ENCODE data around the gene BICRAL. TPM values are rescaled to one million over a fixed set of nuclear protein-coding genes. Genes with fewer than 3 reads are reported as not detected.
"Not testable (repeated sequence)": the region's sequence is repeated elsewhere in the genome, so short reads cannot be mapped to it uniquely, and the experiment has no call there.

The BICRAL gene
- total RNA-seq, 1 donor from 2014 or later: 12.0 TPM

DNA sequence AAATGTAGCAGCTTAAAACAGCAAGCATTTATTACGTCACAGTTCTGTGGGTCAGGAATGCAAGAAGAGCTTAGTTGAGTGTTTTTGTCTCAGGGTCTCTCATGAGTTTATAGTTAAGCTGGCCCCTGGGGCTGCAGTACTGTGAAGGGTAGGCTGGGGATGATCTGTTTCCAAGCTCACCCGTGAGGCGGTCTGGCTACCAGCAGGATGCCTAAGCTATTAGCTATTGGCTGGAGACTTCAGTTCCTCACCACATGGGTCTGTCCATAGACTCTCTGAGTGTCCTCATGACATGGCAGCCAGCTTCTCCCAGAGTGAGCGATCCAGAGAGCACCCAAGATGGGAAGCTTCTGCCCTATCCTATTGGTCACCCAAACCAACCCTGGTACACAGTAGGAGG is 12.8 kb upstream of the BICRAL start:
- Histone ChIP-seq H3K4me3 (no peak overlapping the region), H3K9me3 (replicated peaks) (no peaks in the 10 kb centered on the region), H3K27me3 (ENCODE audit: low read depth) (no peaks in the 10 kb centered on the region), H3K4me1 (peaks cover 11% of the 10 kb centered on the region), H3K36me3 (no peaks in the 10 kb centered on the region), H3K27ac (replicated peaks) (no peak overlapping the region)
- TF ChIP-seq CTCF (IDR thresholded peaks at IDR 0.05; ENCODE audit: borderline replicate concordance): no peak
- intact Hi-C loops (cut with micrococcal nuclease): no loop called here
- DNase-seq: no peak

GRCh38 chr6:42769836-42770235 is 12.0 kb upstream of the BICRAL start:
- TF ChIP-seq CTCF (IDR thresholded peaks at IDR 0.05; ENCODE audit: borderline replicate concordance): no peak
- no peak overlapping the region for H3K27ac ChIP-seq (replicated peaks)
- intact Hi-C loops (cut with micrococcal nuclease): no loop called here

GRCh38 chr6:42771741-42772100 is 10.1 kb upstream of the BICRAL start:
- no peak overlapping the region for H3K27ac ChIP-seq (replicated peaks)
- H3K4me3 ChIP-seq: no peak overlapping the region
- no peaks in the 10 kb centered on the region for H3K27me3 ChIP-seq (ENCODE audit: low read depth)
- intact Hi-C loops (cut with micrococcal nuclease): no loop called here
- no peaks in the 10 kb centered on the region for H3K9me3 ChIP-seq (replicated peaks)
- TF ChIP-seq CTCF (IDR thresholded peaks at IDR 0.05; ENCODE audit: borderline replicate concordance): no peak
- H3K36me3 ChIP-seq: no peaks in the 10 kb centered on the region
- H3K4me1 ChIP-seq: peaks cover 11% of the 10 kb centered on the region
- no peak for DNase-seq

More at GRCh38 chr6:42769836-42770235, 12.0 kb upstream of the BICRAL start:
- Histone ChIP-seq H3K36me3 (no peaks in the 10 kb centered on the region), H3K4me1 (peaks cover 11% of the 10 kb centered on the region), H3K9me3 (replicated peaks) (no peaks in the 10 kb centered on the region), H3K4me3 (no peak overlapping the region), H3K27me3 (ENCODE audit: low read depth) (no peaks in the 10 kb centered on the region)
- DNase-seq: no peak

DNA sequence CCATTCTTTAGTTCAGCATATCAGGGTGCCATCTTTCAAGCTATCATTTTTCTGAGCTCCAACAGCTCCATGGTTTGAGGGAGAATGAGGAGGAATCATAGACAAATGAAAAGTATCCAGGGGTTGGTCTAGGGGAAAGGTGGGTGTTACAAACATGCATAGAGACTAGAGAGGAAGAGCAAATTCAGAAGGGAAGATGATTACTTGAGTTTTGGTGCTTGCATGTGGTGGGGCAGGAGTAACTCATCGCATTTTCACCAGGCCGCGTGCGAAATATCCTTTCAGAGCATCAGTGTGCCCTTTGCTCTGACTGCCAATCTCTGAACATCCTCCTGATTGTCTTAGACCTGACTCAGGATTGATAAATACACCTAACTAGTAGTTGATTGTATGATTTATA is 7.7 kb upstream of the BICRAL start:
- Histone ChIP-seq H3K27me3 (ENCODE audit: low read depth) (no peaks in the 10 kb centered on the region), H3K27ac (replicated peaks) (no peak overlapping the region), H3K4me1 (no peaks in the 10 kb centered on the region), H3K36me3 (no peaks in the 10 kb centered on the region), H3K4me3 (no peak overlapping the region), H3K9me3 (replicated peaks) (no peaks in the 10 kb centered on the region)
- TF ChIP-seq CTCF (IDR thresholded peaks at IDR 0.05; ENCODE audit: borderline replicate concordance): no peak
- intact Hi-C loops (cut with micrococcal nuclease): no loop called here
- no peak for DNase-seq

GRCh38 chr6:42774821-42775487 is 6.9 kb upstream of the BICRAL start:
- DNase-seq: peak; percentile 27

GRCh38 chr6:42777126-42777822 is 4.6 kb upstream of the BICRAL start:
- Histone ChIP-seq H3K36me3 (no peaks in the 10 kb centered on the region), H3K27ac (replicated peaks) (no peak overlapping the region), H3K9me3 (replicated peaks) (no peaks in the 10 kb centered on the region), H3K4me3 (no peak overlapping the region), H3K27me3 (ENCODE audit: low read depth) (no peaks in the 10 kb centered on the region), H3K4me1 (peaks cover 11% of the 10 kb centered on the region)
- DNase-seq: no peak
- intact Hi-C loops (cut with micrococcal nuclease): no loop called here
- TF ChIP-seq CTCF (IDR thresholded peaks at IDR 0.05; ENCODE audit: borderline replicate concordance): no peak

More at GRCh38 chr6:42774821-42775487, 6.9 kb upstream of the BICRAL start:
- H3K4me3 ChIP-seq; H3K36me3 ChIP-seq; intact Hi-C loops (cut with micrococcal nuclease); H3K9me3 ChIP-seq (replicated peaks); H3K27me3 ChIP-seq (ENCODE audit: low read depth); H3K4me1 ChIP-seq: not testable (repeated sequence)
- H3K27ac ChIP-seq (replicated peaks): peak overlapping the region; percentile 40
